GM19467 (cell line): Measurements from ENCODE around the gene CCDC141.

Experiments
- ATAC-seq: cut with Tn5 transposase; IDR thresholded peaks from one replicate; pipeline ENCODE4 v1.9.1; 2021; ENCODE audit warnings: mild to moderate bottlenecking, moderate library complexity; ENCODE audit not compliant: unreplicated experiment

CCDC141 gene

DNA sequence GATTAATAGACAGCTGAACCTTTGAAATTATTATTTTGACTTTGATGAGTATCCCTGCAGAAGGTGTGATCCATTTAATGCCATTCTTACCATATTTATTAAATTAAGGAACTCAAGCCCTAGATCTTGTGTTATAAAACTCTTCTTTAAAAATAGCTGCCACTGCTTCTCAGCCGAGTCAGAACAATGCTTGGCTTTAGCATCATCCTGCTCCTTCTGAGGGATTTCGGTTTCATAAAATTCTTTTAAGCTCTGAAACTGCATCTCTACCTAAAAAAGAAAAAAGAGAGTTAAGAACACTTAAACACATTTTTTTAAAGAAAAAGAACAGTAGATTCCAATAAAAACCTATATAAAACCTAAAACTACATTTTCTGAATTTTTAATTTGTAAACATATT is 172.1 kb downstream of the CCDC141 start:
- ATAC-seq, result no peak

DNA sequence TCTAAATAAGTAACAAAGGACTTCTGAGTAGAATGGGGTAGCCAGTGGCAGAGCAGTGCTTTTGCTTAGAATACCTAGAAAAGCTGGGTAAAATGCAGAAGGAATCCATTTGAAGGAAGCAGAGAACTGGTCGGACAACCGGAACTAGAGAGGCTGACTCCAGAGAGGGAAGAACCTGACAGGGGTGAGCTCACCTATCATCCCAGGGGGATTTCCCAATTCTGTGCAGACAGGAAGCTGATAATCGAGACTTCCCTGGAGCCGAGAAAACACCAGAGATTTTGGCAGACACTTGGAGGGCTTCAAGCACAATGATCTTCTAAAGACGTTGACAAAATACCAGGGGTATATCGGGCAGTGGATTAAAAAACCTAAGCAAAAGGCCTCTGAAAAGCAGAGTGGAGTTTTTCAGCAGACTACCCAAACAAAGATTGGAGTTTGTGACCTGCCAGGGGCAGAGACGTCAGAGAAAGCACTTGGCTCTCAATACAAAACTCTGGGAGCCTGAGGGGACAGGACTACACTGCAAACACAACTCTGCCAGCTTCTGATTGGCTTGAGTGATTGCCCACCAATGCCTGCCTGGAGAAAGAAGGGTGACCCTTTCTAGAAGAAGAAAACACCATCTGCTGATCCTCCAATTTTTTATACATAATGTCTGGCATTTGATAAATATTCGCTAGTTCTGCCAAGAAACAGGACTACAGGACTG is 175.3 kb downstream of the CCDC141 start:
- ATAC-seq, result no peak

DNA sequence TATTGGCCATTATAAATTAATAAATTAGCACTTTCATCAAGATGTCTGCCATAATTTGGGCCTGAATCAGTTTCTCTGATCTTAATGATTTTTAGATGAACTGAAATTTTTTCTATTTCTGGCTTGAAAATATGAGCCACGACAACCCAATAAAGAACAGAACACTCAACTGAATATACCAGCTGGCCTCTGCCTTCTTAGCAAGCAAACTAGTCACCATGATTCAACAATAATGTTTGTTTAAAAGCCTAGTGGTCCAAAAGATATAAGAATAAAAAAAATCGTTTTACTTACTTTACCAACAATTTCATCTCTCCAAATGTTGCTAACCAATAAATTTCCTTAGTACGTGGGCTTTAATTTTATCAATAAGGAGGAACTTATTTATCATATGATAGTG is 176.0 kb downstream of the CCDC141 start:
- ATAC-seq, result no peak

DNA sequence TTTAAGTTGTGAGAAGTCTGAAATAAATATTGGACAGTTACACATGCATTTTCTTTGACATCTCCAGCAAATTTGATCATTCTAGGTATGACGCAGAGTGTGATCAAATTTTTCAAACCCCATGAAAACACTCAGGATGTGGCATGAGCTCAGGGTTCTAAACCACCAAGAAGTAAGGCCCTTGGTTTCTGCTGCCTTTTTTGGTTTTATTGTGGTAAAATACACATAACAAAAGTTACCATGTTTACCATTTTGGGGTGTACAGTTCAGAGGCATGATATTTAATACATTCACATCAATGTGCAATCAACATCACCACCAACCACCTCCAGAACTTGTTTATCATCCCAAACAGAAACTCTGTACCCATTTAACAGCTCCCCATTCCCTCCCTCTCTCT is 178.4 kb downstream of the CCDC141 start:
- ATAC-seq, result no peak

GRCh38 chr2:178870703-178871102 is 179.2 kb downstream of the CCDC141 start:
- ATAC-seq, result no peak

DNA sequence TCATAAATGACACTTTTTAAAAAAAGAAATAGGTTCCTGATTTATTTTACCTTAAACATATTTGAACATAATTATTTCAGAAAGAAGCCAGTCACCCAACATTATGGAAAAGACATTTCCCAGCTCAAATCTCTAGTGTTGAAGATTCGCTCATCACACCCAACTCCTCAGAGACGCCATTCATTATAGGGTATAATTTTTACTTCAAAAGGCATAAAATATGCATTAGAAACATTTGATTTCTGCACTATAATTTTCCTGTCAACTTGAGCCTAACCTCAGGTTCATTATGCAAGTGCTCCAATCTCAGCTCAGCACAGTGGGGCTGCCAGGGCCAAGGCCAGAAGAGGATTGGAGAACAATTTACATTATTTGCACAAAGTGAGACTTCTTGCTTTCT is 183.9 kb downstream of the CCDC141 start:
- ATAC-seq, result no peak

GRCh38 chr2:178865146-178865936 is 184.6 kb downstream of the CCDC141 start:
- ATAC-seq, result no peak

DNA sequence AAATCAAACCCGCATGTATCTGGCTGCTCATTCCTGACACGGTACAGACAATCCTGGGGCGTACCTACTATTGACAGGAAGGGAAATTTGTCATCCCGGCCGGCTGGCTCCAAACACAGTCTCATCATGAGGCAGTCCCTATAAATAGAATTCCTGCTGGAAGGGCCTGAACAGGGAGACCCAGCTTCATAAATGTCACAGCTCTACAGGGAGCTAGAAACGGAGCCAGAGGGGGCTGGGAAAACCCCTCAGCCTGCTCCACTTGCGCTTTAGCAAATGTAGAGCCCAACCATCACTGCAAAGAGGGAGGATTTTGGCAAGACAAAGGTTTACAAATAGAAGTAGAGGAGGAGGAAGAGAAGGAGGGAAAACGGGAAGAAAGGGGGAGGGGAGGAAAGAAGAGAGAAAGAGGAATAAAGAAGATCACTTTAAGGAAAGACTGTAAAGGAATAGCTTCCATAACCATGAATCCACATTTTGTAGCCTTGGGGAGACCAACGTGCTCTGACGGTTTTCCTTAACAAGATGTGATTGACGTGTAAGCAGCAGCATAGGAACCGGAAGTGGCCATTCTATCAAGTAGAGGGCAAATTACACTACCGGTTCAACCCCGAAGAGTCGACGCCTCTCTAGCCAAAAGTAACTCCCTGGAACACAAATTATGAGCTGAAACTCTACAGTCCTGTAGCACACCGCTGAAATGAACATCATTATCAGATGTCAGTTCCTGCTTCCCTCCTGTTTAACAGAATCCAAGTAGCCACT is 185.9 kb downstream of the CCDC141 start:
- ATAC-seq, result no peak

GRCh38 chr2:178863130-178863855 is 186.6 kb downstream of the CCDC141 start:
- ATAC-seq, result no peak

DNA sequence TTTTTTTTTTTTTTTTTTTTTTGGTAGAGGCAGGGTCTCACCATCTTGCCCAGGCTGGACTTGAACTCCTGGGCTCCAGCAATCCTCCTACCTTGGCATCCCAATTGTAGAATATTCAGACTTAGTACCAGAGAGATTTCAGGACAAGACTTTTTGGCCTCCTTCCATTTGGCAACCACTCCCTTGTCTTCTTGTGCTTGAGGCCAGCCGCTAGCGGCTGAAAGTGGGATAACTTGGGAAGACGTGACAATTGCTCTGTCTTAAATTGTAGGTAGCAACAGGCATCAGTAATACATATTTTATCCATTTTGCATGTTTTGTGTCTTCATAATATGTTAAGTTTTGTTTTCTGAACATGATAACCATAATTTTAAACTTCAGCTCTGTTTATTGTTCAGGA is 189.4 kb downstream of the CCDC141 start:
- no peak for ATAC-seq

- ATAC-seq, result no peak
Observed at GRCh38 chr2:178859730-178860129, 190.2 kb downstream of the CCDC141 start.

DNA sequence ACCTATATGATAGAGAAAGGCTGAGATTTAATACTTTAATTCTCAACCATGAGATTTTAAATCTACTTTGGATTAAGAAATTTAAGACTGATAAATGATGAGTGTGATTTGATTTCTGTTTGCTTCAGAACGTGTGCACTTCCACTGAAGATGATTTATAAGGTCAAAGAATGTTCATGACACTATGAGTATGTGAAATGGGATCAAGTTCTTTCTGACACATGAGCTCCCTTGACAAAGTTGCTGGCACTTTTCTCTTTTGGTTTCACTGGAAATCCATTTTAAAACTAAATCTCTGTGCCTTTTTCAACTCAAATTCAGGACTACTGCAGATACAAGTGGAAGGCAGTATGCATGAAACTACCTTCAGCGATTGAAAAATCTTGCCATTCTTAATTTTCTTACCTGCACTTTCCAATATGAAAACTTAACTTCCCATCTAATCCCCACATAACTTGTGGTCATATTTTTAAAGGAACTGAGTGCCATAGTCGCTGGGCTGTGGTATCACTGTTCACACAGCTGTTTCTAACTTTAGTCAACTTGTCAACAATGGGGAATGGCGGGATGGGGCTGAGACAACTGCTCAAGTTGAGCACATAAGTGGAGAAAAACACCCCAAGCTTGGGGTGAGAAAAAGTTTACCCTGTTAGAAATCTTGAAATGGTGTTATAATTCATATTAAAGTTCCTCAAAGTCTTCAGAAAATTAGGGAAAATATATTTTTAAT is 190.9 kb downstream of the CCDC141 start:
- no peak for ATAC-seq

- no peak for ATAC-seq
Observed at GRCh38 chr2:178855151-178855550, 194.8 kb downstream of the CCDC141 start.

- ATAC-seq, result no peak
Observed at GRCh38 chr2:178848335-178848734, 201.6 kb downstream of the CCDC141 start.

GRCh38 chr2:178846458-178846802 is 203.5 kb downstream of the CCDC141 start:
- ATAC-seq, result no peak

GRCh38 chr2:178845566-178846457 is 204.1 kb downstream of the CCDC141 start:
- no peak for ATAC-seq

DNA sequence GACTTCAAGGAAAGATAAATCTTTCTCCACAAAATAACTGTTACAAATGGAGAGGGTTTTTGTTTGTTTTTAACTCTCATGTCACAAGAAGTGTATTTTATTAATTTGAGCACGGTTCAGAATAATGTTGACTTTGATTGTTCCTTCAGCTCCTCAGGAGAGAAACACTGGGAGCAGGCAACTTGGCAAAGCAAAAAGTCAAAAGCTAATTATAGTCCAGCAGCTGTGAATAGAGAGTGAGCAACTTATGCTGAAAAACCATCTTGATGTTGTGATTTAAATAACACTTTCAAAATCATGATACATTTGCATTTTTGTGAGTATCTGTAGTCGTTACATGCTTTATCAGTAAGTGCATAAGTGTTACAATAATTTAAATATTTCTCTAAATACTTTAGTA is 205.2 kb downstream of the CCDC141 start:
- ATAC-seq, result no peak

DNA sequence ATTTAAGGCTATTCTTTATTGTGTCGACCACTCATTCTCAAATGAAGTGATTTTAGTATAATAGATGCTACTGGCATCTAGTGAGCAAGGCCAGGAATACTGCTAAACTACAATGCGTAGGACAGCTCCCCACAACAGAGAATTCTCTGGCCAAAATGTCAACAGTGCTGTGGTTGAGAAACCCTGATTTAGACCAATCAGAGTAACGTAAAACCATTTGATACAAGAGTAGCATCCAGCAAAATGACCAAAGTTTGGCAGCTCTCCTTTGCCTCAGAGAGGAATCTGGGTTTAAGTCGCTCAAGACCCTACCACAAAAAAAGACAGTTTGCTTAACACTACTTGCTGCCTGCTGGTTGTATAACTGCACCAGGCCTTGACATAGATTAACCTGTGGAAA is 205.7 kb downstream of the CCDC141 start:
- ATAC-seq, result no peak

- no peak for ATAC-seq
Observed at GRCh38 chr2:178843697-178844096, 206.2 kb downstream of the CCDC141 start.
